Measurements from ENCODE around the gene IGFLR1. TPM values are rescaled to one million over a fixed set of nuclear protein-coding genes. Genes with fewer than 3 reads are reported as not detected.

The IGFLR1 gene
- total and polyA plus RNA-seq, 9 of the 15 experiments (the other 6 are each of a cell fraction or from before 2014, with no cell fraction given) = 1.0 to 14.3 (median 4.6) TPM

GRCh38 chr19:35740423-35741202, 1.6 kb downstream of the IGFLR1 start (continued):
- TF ChIP-seq SP2 (IDR thresholded peaks at IDR 0.05; ENCODE audit: extremely low read depth, low read depth, low read length, poor library complexity, severe bottlenecking) = peak; percentile 45
- TF ChIP-seq SMARCA5 (IDR thresholded peaks at IDR 0.05) = 0 out of 2 replicates have a peak, but pooled peaks have one; percentile 14
- no peak for TF ChIP-seq ZNF780A (CRISPR knock-in tag; IDR thresholded peaks at IDR 0.05)
- no peak for TF ChIP-seq HCFC1 (IDR thresholded peaks at IDR 0.05; ENCODE audit: low read depth, low read length)
- TF ChIP-seq ZNF282 (CRISPR knock-in tag; IDR thresholded peaks at IDR 0.05) = no peak
- peak; percentile 97 for TF ChIP-seq VEZF1 (CRISPR knock-in tag; IDR thresholded peaks at IDR 0.05)
- TF ChIP-seq NR2F6 (CRISPR knock-in tag; IDR thresholded peaks at IDR 0.05) = no peak
- TF ChIP-seq MAZ (CRISPR knock-in tag; conservative IDR thresholded peaks at IDR 0.05 in 1 of 2, IDR thresholded peaks at IDR 0.05 in 1 of 2) = peak; percentile 67 to 86
- TF ChIP-seq, protein P1, sequence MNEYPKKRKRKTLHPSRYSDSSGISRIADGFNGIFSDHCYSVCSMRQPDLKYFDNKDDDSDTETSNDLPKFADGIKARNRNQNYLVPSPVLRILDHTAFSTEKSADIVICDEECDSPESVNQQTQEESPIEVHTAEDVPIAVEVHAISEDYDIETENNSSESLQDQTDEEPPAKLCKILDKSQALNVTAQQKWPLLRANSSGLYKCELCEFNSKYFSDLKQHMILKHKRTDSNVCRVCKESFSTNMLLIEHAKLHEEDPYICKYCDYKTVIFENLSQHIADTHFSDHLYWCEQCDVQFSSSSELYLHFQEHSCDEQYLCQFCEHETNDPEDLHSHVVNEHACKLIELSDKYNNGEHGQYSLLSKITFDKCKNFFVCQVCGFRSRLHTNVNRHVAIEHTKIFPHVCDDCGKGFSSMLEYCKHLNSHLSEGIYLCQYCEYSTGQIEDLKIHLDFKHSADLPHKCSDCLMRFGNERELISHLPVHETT (CRISPR knock-in tag; conservative IDR thresholded peaks at IDR 0.05 in 1 of 2, IDR thresholded peaks at IDR 0.05 in 1 of 2) = no peak
- TF ChIP-seq TBP (optimal IDR thresholded peaks at IDR 0.05; ENCODE audit: low read depth, low read length) = peak; percentile 94
- peak; percentile 73 for TF ChIP-seq NFIC (IDR thresholded peaks at IDR 0.05)
- peak; percentile 49; the same call in 1 of the 2 replicates for TF ChIP-seq ZBTB33 (CRISPR knock-in tag; IDR thresholded peaks at IDR 0.05)
- TF ChIP-seq, protein P2, sequence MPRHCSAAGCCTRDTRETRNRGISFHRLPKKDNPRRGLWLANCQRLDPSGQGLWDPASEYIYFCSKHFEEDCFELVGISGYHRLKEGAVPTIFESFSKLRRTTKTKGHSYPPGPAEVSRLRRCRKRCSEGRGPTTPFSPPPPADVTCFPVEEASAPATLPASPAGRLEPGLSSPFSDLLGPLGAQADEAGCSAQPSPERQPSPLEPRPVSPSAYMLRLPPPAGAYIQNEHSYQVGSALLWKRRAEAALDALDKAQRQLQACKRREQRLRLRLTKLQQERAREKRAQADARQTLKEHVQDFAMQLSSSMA (CRISPR knock-in tag; IDR thresholded peaks at IDR 0.05) = 0 out of 2 replicates have a peak, but pooled peaks have one; percentile 59
- TF ChIP-seq, protein P3, sequence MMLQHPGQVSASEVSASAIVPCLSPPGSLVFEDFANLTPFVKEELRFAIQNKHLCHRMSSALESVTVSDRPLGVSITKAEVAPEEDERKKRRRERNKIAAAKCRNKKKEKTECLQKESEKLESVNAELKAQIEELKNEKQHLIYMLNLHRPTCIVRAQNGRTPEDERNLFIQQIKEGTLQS (IDR thresholded peaks at IDR 0.05) = peak; percentile 43; the same call in 1 of the 2 replicates
- TF ChIP-seq, protein P3 (CRISPR knock-in tag; conservative IDR thresholded peaks at IDR 0.05) = no peak
